ENCODE measurements around the gene VAV3. TPM values are rescaled to one million over a fixed set of nuclear protein-coding genes. Genes with fewer than 3 reads are reported as not detected.

Gene VAV3
- total RNA-seq, 1 experiment from 2014 or later: not detected

DNA sequence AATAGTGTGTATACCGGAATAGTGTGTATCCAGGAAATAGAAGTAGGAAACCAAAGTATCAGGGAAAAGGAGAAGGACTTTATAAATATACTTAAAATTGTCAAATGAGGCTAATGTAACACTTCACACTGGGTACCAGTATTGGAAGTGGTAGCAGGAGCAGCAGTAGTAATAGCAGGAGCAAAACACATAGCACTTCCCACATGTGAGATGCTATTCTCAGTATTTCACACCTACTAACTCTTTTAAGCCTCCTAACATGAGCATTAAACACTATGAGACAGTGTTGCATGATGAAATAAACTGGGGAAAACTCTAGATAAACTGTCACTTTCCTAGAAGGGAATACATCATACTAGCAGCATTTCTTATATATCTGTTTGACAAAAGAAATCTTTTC lies 376.7 kb downstream of the VAV3 start (continued):
- TF ChIP-seq, protein P1, sequence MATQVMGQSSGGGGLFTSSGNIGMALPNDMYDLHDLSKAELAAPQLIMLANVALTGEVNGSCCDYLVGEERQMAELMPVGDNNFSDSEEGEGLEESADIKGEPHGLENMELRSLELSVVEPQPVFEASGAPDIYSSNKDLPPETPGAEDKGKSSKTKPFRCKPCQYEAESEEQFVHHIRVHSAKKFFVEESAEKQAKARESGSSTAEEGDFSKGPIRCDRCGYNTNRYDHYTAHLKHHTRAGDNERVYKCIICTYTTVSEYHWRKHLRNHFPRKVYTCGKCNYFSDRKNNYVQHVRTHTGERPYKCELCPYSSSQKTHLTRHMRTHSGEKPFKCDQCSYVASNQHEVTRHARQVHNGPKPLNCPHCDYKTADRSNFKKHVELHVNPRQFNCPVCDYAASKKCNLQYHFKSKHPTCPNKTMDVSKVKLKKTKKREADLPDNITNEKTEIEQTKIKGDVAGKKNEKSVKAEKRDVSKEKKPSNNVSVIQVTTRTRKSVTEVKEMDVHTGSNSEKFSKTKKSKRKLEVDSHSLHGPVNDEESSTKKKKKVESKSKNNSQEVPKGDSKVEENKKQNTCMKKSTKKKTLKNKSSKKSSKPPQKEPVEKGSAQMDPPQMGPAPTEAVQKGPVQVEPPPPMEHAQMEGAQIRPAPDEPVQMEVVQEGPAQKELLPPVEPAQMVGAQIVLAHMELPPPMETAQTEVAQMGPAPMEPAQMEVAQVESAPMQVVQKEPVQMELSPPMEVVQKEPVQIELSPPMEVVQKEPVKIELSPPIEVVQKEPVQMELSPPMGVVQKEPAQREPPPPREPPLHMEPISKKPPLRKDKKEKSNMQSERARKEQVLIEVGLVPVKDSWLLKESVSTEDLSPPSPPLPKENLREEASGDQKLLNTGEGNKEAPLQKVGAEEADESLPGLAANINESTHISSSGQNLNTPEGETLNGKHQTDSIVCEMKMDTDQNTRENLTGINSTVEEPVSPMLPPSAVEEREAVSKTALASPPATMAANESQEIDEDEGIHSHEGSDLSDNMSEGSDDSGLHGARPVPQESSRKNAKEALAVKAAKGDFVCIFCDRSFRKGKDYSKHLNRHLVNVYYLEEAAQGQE (IDR thresholded peaks at IDR 0.05; ENCODE audit: low read depth): no peak
- no peak for TF ChIP-seq SRF (IDR thresholded peaks at IDR 0.05; ENCODE audit: low read depth)
- no peak for TF ChIP-seq EZH2 (IDR thresholded peaks at IDR 0.05)
- no peak for TF ChIP-seq YY1 (IDR thresholded peaks at IDR 0.05; ENCODE audit: extremely low read depth, insufficient replicate concordance, low read depth, low read length)
- TF ChIP-seq POLR2A (IDR thresholded peaks at IDR 0.05; ENCODE audit: borderline replicate concordance, extremely low read depth, insufficient read depth, insufficient read length): no peak
- no peak for TF ChIP-seq JUND (IDR thresholded peaks at IDR 0.05)
- no peak for TF ChIP-seq SIN3A (IDR thresholded peaks at IDR 0.05; ENCODE audit: low read depth)
- TF ChIP-seq ZFX (IDR thresholded peaks at IDR 0.05): no peak
- TF ChIP-seq, protein P2, sequence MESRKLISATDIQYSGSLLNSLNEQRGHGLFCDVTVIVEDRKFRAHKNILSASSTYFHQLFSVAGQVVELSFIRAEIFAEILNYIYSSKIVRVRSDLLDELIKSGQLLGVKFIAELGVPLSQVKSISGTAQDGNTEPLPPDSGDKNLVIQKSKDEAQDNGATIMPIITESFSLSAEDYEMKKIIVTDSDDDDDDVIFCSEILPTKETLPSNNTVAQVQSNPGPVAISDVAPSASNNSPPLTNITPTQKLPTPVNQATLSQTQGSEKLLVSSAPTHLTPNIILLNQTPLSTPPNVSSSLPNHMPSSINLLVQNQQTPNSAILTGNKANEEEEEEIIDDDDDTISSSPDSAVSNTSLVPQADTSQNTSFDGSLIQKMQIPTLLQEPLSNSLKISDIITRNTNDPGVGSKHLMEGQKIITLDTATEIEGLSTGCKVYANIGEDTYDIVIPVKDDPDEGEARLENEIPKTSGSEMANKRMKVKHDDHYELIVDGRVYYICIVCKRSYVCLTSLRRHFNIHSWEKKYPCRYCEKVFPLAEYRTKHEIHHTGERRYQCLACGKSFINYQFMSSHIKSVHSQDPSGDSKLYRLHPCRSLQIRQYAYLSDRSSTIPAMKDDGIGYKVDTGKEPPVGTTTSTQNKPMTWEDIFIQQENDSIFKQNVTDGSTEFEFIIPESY (IDR thresholded peaks at IDR 0.05; ENCODE audit: extremely low read depth, insufficient replicate concordance, low read length): no peak
- no peak for TF ChIP-seq CEBPB (IDR thresholded peaks at IDR 0.05; ENCODE audit: low read depth)
- TF ChIP-seq SP1 (IDR thresholded peaks at IDR 0.05; ENCODE audit: low read depth): no peak
- no peak for TF ChIP-seq POLR2AphosphoS5 (IDR thresholded peaks at IDR 0.05; ENCODE audit: low read depth, low read length)
- TF ChIP-seq ZNF274 (IDR thresholded peaks at IDR 0.05; ENCODE audit: low read depth, low read length): no peak
